Retina (tissue), 1 donor: ENCODE measurements around the gene KRTAP10-2.

Source experiments
- DNase-seq: peaks from one replicate; pipeline ENCODE4 v3.0.0-alpha.2; 2016

Gene KRTAP10-2

GRCh38 chr21:44537930-44538911 is 13.1 kb downstream of the KRTAP10-2 start:
- no peak for DNase-seq

- no peak for DNase-seq
Observed at GRCh38 chr21:44535963-44536362, 15.3 kb downstream of the KRTAP10-2 start.

- no peak for DNase-seq
Observed at GRCh38 chr21:44534688-44535087, 16.6 kb downstream of the KRTAP10-2 start.

GRCh38 chr21:44533891-44534627 is 17.2 kb downstream of the KRTAP10-2 start:
- no peak for DNase-seq

- no peak for DNase-seq
Observed at GRCh38 chr21:44533121-44533890, 18.0 kb downstream of the KRTAP10-2 start.

- no peak for DNase-seq
Observed at GRCh38 chr21:44532712-44533111, 18.6 kb downstream of the KRTAP10-2 start.

GRCh38 chr21:44531606-44532564 is 19.4 kb downstream of the KRTAP10-2 start:
- no peak for DNase-seq

- DNase-seq, result no peak
Observed at GRCh38 chr21:44530903-44531605, 20.3 kb downstream of the KRTAP10-2 start.

GRCh38 chr21:44530221-44530902 is 20.9 kb downstream of the KRTAP10-2 start:
- DNase-seq, result no peak

- no peak for DNase-seq
Observed at GRCh38 chr21:44529503-44530125, 21.7 kb downstream of the KRTAP10-2 start.

- DNase-seq, result no peak
Observed at GRCh38 chr21:44529011-44529421, 22.3 kb downstream of the KRTAP10-2 start.

GRCh38 chr21:44528634-44528995 is 22.7 kb downstream of the KRTAP10-2 start:
- no peak for DNase-seq

GRCh38 chr21:44527983-44528633 is 23.2 kb downstream of the KRTAP10-2 start:
- no peak for DNase-seq

GRCh38 chr21:44527156-44527982 is 23.9 kb downstream of the KRTAP10-2 start:
- no peak for DNase-seq

GRCh38 chr21:44526096-44526997 is 25.0 kb downstream of the KRTAP10-2 start:
- DNase-seq, result no peak

- no peak for DNase-seq
Observed at GRCh38 chr21:44525391-44526095, 25.8 kb downstream of the KRTAP10-2 start.
